Stimulated activated naive CD4-positive, alpha-beta T cell treated with Interleukin-2 at 50 U/mL for 16 hours (primary cell): ENCODE measurements around the gene DCST2.
A peak's percentile ranks its signal among the peaks of the same experiment; 100 is the strongest.

ENCODE experiments used
- DNase-seq: peaks from one replicate; lab custom pipeline; 2025; lab: John Stamatoyannopoulos, UW

The DCST2 gene

DNA sequence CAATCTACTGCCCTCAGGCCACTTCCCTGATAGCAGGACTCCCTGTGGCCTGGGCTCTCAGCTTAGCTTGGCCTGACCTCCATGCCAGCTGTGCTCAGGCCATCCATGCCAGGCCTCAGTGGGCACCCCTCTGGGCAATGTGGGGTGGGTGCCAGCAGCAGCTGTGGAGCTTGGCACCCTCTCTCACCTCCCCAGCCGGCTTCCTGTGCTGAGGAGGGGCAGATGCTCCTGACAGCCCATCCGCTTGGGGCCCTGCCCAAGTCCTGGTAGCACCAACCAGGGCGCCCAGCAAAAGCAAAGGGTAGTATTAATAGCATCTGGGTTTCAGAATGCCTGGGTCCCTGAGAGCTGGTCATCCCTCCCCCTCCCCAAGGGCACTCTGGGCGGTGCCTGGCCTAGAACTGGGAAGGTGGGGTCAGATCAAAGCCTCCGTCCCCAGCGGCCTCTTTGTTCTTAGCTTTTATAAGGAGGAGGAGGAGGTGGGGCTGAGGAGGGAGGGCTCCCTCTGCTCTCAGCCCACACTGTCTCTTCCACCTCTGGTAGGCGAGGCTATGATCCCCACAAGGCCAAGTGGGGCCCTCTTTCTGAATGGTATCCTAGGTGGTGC, 36.1 kb upstream of the DCST2 start:
- DNase-seq: no peak

DNA sequence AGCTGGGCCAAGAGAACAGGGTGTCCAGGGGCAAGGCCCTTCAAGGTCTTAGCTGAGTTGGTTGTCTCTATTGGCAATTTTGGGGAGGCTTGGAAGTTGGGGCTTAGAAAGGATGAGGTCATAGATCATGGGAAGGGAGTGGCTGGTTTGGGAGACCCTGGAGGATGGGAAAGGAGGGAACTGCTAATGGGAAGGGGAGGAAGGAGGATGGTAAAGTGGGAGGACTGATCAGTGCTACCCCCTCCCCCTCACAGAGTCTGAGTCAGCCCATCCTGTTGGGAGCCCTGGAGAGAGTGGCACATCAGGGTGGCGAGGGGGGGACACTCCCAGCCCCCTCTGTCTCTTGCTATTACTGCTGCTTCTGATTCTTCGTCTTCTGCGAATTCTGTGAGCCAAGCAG, 35.0 kb upstream of the DCST2 start:
- DNase-seq: no peak

DNA sequence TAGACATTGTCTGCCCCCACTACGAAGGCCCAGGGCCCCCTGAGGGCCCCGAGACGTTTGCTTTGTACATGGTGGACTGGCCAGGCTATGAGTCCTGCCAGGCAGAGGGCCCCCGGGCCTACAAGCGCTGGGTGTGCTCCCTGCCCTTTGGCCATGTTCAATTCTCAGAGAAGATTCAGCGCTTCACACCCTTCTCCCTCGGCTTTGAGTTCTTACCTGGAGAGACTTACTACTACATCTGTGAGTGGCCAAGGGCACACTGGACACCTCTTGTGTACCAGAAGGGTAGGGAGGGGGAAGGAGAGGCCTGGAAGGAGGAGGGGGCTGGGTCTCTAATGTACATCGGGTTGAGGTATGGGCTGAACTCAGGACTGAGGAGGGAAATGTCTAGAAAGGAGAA, 33.2 kb upstream of the DCST2 start:
- no peak for DNase-seq

DNA sequence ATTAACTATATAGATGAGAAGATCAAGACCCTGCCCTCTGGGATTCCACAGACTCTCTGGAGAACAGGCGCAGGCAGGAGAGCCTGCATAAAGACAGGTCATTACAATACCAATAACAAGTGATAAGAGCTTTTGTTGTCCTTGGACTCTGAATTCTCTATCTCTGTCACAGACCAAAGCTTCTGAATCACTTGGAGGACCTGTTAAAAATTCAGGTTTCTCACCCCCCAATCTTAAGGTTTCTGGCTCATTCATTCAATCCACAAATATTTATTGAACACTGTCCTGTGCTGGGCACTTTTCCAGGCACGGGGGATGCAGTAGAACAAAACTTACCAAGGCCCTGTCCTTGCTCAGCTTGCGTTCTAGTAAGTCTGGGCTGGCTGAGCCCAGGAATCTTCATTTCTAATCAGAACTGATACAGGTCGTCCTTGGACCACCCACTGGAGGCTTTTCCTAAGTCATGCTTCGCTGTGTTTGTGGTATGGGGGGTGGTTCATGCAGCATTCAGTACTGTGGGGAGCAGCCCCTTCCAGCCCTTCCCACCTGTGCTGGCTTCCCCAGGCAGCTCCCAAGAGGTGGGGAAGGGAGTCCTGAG, 31.4 kb upstream of the DCST2 start:
- no peak for DNase-seq

DNA sequence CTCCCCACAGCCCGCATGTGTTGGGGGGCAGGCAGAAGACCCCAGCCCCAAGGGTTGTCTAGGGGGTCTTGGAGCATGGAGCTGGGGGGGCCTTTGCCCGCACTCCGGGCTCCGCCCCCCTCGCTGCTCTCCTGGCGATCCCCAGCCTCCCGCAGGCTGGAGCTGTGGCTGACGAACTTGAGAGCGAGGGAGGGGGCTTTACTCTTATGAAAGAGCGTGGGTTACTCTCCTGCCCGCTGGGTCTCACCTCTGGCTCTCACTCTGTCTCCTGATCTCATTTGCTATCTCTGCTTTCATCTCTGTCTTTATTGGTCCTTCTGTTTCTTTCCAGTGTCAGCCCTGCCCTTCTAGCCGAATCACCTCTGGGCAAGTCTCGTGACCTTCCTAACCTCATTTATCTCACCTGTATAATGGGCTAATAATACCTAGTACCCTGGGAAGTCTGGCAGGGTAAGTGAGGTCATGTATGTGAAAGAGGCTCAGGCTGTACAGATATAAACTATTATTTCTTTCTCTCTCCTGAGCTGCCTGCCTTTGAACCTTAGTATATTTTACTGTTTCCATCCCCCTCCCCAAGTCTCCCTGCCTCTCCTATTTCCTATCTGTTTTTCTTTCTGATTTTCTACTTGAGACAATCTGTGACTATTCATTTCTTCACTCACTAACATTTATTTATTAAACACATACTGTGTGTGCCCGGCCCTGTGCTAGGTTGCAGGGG, 30.7 kb upstream of the DCST2 start:
- DNase-seq: peak; percentile 5

DNA sequence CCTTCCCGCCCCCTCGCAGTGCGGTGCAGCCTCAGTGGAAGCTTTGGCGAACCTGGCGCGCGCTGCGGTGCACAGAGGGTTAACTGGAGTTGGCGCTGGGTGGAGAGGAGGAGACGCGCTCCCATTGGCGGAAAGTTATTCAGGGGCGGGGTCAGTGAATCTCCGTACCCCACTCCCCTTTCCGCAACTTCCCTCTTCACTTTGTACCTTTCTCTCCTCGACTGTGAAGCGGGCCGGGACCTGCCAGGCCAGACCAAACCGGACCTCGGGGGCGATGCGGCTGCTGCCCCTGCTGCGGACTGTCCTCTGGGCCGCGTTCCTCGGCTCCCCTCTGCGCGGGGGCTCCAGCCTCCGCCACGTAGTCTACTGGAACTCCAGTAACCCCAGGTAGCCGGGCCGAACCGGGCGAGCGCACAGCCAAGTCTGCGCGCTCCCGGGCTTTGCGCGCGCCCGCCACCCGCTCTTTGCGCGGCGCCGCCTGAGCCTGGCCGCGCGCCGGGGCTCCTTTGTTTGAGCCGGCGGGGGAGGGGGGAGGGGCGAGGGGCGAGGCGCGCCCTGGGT, 30.0 kb upstream of the DCST2 start, which contains the start of gene EFNA4:
EFNA4 (plus strand) TSS at position 191 of the 561 bp plus-strand sequence; CDS start at position 275, 84 bp downstream.
- peak; percentile 83 for DNase-seq

DNA sequence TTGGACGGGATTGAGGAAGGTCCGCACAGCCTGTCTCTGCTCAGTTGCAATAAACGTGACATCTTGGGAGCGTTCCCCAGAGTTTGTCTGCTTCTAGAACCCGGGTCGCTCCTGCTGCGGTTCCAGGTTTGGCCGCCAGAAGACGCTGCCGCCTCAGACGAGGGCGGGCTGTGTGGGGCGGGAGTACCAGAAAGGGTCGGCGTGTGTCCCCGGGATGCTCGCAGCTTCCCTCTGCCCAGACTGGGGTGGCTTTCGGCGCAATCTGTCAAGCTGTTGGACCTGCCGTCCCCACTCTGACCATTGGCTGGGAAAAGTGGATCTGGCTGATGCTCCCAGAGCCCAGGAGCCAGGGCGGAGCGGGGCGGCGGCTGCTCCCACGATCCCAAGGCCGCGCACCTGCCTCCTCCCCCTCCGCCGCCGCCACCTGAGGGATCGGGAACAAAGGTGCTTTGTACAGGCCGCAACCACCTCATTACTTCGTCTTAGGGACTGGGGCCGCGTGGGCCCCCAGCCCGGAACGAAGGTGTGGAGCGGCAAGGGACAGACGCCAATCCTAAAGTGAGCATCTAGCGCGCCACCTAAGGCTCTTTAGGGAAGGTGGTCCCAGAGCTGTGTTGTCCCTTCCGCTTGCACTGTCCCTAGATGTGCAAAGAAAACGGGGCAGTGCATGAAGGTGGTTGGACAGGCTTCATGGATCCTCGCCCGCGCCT, 29.3 kb upstream of the DCST2 start:
- DNase-seq: peak; percentile 64

DNA sequence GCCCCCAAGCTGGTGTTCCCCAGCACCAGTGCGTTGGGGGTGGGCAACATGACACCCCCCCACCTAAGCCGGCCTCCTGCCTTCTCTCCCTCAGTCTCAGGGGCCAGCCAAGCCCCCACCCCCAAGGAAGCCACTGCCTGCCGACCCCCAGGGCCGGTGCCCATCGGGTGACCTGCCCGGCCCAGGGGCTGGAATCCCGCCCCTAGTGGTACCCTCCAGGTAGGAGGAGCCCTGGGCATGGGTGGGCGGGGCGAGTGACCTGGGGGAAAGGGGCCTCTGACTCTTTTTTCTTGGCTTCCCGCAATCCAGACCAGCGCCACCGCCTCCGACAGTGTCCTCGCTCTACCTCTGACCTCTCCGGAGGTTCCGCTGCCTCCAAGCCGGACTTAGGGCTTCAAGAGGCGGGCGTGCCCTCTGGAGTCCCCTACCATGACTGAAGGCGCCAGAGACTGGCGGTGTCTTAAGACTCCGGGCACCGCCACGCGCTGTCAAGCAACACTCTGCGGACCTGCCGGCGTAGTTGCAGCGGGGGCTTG, 28.6 kb upstream of the DCST2 start:
- no peak for DNase-seq

DNA sequence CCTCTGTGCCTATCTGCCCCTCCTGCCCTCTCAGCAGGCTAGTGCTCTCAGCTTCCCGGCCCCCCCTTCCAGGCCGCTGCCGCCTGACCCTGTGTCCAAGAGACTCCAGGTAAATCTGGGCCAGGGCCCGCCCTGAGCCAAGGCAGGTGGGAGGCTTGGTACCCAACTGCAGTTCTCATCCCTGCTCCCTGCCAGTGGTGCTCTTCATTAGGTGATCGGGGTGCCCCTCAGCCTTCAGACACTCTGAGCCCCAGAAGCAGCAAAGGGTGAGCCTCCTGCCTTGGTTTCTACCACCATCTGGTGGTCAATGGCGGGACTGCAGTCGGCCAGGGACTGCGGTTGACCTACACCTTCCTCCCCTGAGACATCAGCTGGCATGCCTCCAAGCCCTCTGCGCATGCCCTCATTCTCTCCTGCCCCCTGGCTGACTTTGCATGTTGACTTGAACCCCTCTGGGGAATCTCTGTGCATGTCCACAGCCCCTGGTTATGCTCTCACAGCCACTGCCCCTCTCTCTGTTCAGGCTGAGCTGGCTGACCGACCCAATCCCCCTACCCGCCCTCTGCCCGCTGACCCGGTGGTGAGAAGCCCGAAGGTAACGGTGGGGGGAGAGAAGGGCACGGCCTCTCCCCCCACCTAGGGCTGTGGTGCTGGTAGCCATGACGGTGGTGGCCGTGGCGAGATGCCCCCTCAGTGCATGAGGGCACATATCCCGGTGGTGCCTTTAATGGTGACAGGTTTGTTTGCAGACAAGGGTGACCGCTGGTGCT, 28.0 kb upstream of the DCST2 start:
- DNase-seq: peak; percentile 90

DNA sequence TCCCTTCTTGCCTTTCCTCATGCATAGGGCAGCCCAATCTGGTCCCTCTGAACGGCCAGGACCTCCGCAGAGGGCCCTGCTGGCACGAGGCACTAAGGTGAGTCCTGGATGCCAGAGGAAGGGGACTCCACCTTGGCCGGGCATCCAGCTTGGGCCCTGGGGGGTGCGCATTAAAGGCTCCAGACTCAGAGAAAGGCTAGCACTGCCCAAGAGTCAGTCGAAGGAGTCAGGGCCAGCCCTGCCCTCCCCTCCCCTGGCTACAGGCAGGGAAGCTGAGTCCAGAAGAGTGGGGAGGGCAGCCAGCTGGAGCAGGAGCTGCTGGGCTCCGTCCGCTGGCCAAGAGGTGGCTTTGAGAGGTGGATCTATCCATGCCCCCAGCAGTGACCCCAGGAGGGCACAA, 27.2 kb upstream of the DCST2 start:
- no peak for DNase-seq

DNA sequence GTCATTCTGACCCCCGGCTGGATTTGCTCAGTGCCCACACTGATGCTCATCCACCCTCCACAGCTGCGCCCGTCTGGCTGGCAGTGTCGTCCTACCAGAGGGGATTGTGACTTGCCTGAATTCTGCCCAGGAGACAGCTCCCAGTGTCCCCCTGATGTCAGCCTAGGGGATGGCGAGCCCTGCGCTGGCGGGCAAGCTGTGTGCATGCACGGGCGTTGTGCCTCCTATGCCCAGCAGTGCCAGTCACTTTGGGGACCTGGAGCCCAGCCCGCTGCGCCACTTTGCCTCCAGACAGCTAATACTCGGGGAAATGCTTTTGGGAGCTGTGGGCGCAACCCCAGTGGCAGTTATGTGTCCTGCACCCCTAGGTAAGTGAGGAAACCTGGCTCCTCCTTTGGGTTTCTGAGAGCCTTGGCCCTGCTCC, 24.2 kb upstream of the DCST2 start:
- no peak for DNase-seq

DNA sequence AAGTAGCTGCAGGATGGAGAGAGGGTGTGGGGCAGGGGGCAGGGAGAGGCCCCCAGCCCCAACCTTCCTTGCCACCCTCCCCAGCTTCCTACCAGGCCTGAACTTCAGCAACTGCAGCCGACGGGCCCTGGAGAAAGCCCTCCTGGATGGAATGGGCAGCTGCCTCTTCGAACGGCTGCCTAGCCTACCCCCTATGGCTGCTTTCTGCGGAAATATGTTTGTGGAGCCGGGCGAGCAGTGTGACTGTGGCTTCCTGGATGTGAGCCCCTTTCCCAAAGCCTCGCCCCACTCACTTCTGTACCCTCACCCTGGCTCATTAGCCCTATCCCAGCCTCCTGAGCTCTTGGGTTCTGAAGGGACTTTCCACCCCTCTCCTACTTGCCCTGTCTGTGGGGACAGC, 23.5 kb upstream of the DCST2 start:
- DNase-seq: no peak

DNA sequence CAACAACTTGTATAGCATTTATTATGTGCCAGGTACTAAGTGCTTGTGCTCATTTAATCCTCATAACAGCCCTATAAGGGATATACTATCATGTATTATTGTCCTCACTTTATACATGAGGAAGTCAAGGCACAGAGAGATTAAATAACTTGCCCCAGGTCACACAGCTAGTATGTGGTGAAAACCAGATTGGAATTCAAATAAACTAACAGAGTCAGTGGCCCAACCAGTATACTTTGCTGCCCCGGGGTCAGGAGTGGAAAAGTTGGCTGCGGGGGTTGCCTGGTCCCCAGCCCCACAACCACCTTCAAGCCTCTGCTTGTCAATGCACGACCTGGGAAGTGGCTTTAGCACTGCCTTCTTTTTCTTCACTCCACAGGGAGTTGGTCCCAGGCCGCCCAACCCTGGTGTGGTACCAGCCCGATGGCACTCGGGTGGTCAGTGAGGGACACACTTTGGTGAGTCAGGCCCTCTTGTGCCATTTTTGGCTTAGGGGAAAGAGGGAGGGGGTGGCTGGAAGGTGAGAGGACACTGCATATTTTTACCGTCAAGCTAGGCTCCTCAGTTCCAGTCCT, 20.0 kb upstream of the DCST2 start:
- no peak for DNase-seq

DNA sequence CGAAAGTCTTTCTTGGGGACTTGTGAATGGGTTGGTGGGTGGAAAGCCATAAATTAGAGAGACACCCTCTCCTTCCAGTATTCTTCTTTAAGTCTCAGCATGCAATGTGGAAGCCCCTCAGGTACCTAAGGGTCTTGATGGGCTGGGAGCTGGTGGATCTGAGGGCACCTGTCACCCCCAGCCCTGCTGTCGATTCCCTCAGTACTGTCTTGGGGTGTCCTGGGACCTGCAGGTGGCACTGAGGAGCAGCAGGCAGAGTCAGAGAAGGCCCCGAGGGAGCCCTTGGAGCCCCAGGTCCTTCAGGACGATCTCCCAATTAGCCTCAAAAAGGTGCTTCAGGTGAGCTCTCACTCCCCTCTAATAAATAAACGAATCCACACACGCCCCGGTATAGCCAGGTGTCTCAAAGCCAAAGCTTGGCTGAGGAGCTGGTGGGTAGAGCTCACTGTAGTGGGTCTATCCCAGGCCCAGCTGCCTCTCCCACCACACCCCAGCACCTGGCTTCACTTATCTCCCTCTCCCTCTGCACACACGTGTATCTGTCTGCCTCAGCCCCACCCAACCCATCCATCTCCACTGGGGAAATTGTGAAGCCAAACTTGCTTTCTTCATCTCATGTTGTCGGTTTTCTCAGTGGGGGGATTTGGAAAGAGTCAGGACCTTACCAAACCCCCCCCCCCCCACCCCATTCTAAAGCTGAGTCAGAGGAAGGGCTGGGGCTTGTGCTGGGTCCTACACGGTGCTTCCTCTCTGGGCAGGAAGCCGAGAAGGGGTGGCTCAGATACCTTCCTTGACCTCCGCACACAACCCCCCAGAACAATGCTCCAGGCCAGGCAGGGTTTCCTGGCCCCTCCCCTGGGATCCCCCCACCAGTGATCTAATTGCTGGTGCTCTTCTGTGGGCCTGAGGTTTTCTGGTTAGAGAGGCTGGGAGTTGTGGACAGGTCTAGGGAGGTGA, 19.1 kb upstream of the DCST2 start:
- DNase-seq: no peak

DNA sequence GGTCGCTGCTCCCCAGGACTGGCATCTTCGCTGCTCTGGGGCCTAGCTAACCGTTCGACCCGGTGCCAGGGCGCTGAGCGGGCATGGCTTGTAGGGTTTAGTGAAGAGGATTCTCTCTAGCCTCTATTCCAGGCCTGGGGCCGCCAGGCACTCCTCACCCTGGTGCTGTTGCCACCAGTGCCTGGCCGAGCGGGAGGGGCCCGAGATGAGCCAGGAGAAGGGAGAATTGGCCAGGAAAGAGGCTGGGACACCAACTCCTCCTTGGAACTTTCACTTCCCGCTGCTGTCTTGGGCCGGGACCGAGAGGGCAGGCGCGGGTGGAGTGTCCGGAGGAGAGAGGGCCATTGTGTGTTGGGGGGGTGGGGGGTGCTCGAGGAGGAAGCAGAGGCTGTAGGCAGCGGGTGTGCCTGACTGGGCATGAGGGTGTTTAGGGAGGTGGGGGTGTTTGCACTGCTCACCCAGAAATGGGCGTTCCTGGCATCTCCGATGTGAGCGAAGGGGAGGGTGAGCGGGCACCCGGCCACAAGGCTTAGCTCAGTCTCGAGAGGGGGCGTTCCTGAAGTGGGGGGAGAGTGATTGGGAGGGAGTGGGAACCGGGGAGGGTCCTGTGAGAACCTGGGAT, 18.3 kb upstream of the DCST2 start:
- peak; percentile 48 for DNase-seq

DNA sequence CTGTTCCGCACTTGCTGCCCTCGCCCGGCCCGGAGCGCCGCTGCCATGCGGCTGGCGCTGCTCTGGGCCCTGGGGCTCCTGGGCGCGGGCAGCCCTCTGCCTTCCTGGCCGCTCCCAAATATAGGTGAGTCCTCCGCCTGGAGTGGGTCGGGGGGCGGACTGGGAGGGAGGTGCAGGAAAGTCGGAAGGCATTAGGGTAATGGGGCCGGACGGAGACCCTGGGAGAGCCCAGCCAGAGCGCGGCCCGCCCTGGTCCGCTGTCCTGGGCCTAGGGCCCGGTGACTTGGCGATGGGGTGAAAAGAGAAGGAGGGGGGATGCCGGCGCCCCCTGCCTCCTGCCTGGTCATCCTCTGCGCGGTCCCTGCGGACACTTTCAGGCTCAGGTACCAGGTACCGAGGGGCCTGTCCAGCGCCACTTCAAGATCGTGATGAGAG, 17.8 kb upstream of the DCST2 start:
- no peak for DNase-seq

DNA sequence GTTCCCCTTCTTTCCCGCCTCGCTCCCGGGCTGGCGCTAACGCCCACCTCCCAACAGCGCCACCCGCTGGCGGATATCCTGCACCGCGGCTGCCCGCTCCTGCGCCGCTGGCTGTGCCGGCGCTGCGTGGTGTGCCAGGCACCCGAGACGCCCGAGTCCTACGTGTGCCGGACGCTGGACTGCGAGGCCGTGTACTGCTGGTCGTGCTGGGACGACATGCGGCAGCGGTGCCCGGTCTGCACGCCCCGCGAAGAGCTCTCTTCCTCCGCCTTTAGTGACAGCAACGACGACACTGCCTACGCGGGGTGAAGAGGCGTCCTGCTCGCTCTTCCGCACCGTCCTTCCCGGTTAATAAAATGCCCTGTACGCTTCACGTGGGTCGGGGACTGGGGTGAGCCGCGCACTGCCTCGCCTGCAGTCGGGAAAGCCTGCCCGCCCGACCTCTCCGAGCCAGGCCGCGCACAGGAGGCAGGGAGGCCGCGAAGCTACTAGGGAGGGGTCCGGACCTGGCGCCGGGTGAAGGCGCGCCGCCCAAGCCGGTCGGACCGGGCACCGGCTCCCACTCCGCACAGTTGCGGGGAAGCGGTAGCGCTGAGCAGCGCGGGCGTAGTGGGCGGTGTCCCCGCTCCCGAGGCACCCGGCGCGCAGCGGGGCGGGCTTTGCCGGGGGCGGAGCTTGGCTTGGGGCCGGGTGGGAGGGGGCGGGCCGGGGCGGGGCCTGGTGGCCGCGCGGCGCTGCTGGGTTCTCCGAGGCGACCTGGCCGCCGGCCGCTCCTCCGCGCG, 17.2 kb upstream of the DCST2 start, which contains the start of gene ADAM15:
ADAM15 (plus strand) TSS at position 757 of the 782 bp plus-strand sequence. CDS start 71 bp downstream, outside the sequence.
- peak; percentile 74 for DNase-seq
